Measurements from ENCODE around the gene DDX11.

GRCh38 chr12:31029468-31029867 lies 44.2 kb upstream of the DDX11 start:
- TF ChIP-seq CTCF (conservative IDR thresholded peaks at IDR 0.05; ENCODE audit: low read depth, low read length) (no peak), RCOR1 (IDR thresholded peaks at IDR 0.05; ENCODE audit: insufficient replicate concordance, low read length) (no peak), RFX5 (IDR thresholded peaks at IDR 0.05; ENCODE audit: low read depth, low read length) (no peak)

Data from IMR-90 (cell line).